HG02973 (cell line): ENCODE data around the gene SNUPN.

Experiments
- ATAC-seq: cut with Tn5 transposase; IDR thresholded peaks from one replicate; pipeline ENCODE4 v1.9.1; 2021; ENCODE audit warnings: moderate library complexity; ENCODE audit not compliant: unreplicated experiment

The SNUPN gene

GRCh38 chr15:75654201-75654907 is 28.8 kb upstream of the SNUPN start:
- no peak for ATAC-seq

GRCh38 chr15:75653347-75653913 is 27.9 kb upstream of the SNUPN start:
- no peak for ATAC-seq

GRCh38 chr15:75651810-75652543 is 26.5 kb upstream of the SNUPN start:
- ATAC-seq: no peak

- no peak for ATAC-seq
These were observed 25.6 kb upstream of the SNUPN start for GRCh38 chr15:75650908-75651809.

- no peak for ATAC-seq
These were observed 24.3 kb upstream of the SNUPN start for GRCh38 chr15:75649848-75650247.

- no peak for ATAC-seq
These were observed 23.7 kb upstream of the SNUPN start for GRCh38 chr15:75649045-75649761.

GRCh38 chr15:75648156-75649000 is 22.9 kb upstream of the SNUPN start:
- no peak for ATAC-seq

- no peak for ATAC-seq
These were observed 22.0 kb upstream of the SNUPN start, which contains the start of gene SNX33 for GRCh38 chr15:75647370-75648155. SNX33 (plus strand) TSS chr15:75647912; CDS start chr15:75649103, 1,191 bp downstream.

GRCh38 chr15:75646944-75647364 is 21.4 kb upstream of the SNUPN start:
- ATAC-seq: no peak

GRCh38 chr15:75646112-75646943 is 20.8 kb upstream of the SNUPN start:
- no peak for ATAC-seq

- no peak for ATAC-seq
These were observed 18.9 kb upstream of the SNUPN start for GRCh38 chr15:75644376-75644775.

- ATAC-seq: no peak
These were observed 16.1 kb upstream of the SNUPN start for GRCh38 chr15:75641603-75642002.

- ATAC-seq: no peak
These were observed 15.6 kb upstream of the SNUPN start for GRCh38 chr15:75641179-75641503.

GRCh38 chr15:75640483-75641178 is 15.1 kb upstream of the SNUPN start:
- peak; percentile 25 for ATAC-seq

GRCh38 chr15:75639709-75640482 is 14.4 kb upstream of the SNUPN start, which contains the start of gene IMP3:
IMP3 (minus strand) TSS chr15:75640224; CDS start chr15:75640168, 56 bp downstream.
- peak; percentile 89 for ATAC-seq

- no peak for ATAC-seq
These were observed 13.7 kb upstream of the SNUPN start for GRCh38 chr15:75639191-75639708.
